ENCODE data around the gene CALML5. TPM values are rescaled to one million over a fixed set of nuclear protein-coding genes. Genes with fewer than 3 reads are reported as not detected.

The CALML5 gene
- not detected in 2 replicates for total RNA-seq

DNA sequence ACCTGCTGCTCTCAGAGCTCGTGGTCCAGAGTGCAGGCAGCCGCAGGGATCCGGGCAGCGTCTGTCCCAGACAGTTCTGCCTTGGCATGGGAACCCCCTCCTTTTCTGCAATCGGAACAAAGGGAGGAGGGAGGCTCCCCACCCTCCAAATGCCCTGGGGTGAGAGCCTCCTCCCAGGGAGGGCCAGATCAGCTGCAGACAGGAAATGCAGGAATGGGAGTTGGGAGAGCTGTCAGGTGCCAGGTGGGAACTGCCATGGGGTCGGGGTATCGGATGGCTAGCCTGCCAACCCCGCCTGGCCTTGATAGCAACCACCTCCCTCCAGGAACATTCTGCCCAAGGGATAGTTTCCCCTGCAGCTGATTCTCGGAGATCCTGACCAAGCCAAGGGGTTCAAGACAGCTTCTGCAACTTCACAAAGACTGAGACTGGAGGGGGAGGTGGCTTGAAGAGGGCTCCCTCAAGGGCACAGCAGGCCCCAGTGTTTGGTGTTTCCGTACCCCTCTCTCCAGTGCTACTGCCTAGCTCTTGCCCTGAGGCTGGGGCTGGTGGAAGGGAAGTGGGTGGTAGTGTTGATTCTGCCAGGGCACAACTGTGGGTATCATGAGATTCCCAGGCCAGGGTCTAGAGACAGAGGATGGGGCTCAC, at the start of gene CALML5:
CALML5 (minus strand) TSS at position 78 of the 648 bp plus-strand sequence. CDS start 132 bp downstream, outside the sequence.

GRCh38 chr10:5524641-5525560, 25.5 kb upstream of the CALML5 start, which contains the start of gene CALML3:
CALML3 (plus strand) TSS chr10:5524961; CDS start chr10:5525086, 125 bp downstream.

Other genes starting within 250 kb of the CALML5 start
- gene UCN3, start 134.6 kb downstream of the CALML5 start, total RNA-seq = not detected in 2 replicates
- gene TUBAL3, start 94.7 kb downstream of the CALML5 start, total RNA-seq = not detected in 2 replicates
- gene NET1, start 87.0 kb downstream of the CALML5 start, total RNA-seq = 3.9 and 4.5 TPM in 2 replicates
- gene CALML3, start 25.4 kb upstream of the CALML5 start, total RNA-seq = not detected in 2 replicates
- 10.7 and 14.4 TPM in 2 replicates for gene ASB13, start 167.0 kb upstream of the CALML5 start, total RNA-seq
- 38.3 and 41.1 TPM in 2 replicates for gene TASOR2, start 185.3 kb upstream of the CALML5 start, total RNA-seq